Progenitor cell of endocrine pancreas (in vitro differentiated cells): ENCODE measurements around the gene CIAO3. TPM values are rescaled to one million over a fixed set of nuclear protein-coding genes. Genes with fewer than 3 reads are reported as not detected.
A peak's percentile ranks its signal among the peaks of the same experiment; 100 is the strongest.

Experiments
- DNase-seq: peaks from one replicate; pipeline ENCODE4 v3.0.0; 2021; ENCODE audit warnings: low spot score; ENCODE audit not compliant: unreplicated experiment
- H3K27ac Mint-ChIP-seq: 2 replicates; pipeline ENCODE4 v1.8.0; 2021; ENCODE audit warnings: mild to moderate bottlenecking, moderate library complexity, mixed read lengths
- H3K27me3 Mint-ChIP-seq: 2 replicates; pipeline ENCODE4 v1.8.0; 2021; ENCODE audit warnings: mixed read lengths
- H3K36me3 Mint-ChIP-seq: 2 replicates; pipeline ENCODE4 v1.8.0; 2022; ENCODE audit warnings: mixed read lengths; ENCODE audit not compliant: insufficient read depth
- H3K4me1 Mint-ChIP-seq: 2 replicates; pipeline ENCODE4 v1.8.0; 2021; ENCODE audit warnings: low read depth, mixed read lengths
- H3K4me3 Mint-ChIP-seq: 2 replicates; pipeline ENCODE4 v1.8.0; 2021; ENCODE audit warnings: low read depth, mild to moderate bottlenecking, moderate library complexity, mixed read lengths
- H3K9me3 Mint-ChIP-seq: 2 replicates; pipeline ENCODE4 v1.8.0; 2021; ENCODE audit warnings: low read depth, mixed read lengths
- CTCF ChIP-seq: fragments of 200-600 bp; sonication (generic); IDR thresholded peaks from one replicate; pipeline ENCODE4 v1.5.0; 2021; ENCODE audit warnings: antibody characterized with exemption, mild to moderate bottlenecking; ENCODE audit not compliant: unreplicated experiment
- total RNA-seq: library from RNA; stranded (reverse); gene quantifications from 2 replicates; pipeline ENCODE4 v1.2.1, GENCODE V29; 2021

Gene CIAO3
- total RNA-seq, 1 donor from 2014 or later = 44.0 TPM

- H3K27ac Mint-ChIP-seq = no peak within 1 kb of the TSS
- H3K27me3 Mint-ChIP-seq = peaks cover 15% of the 10 kb centered on the region
- H3K4me3 Mint-ChIP-seq = peak within 1 kb of the TSS; percentile 60
- no peak for TF ChIP-seq CTCF
- no peaks in the 10 kb centered on the region for H3K36me3 Mint-ChIP-seq
- H3K9me3 Mint-ChIP-seq = no peaks in the 10 kb centered on the region
- no peaks in the 10 kb centered on the region for H3K4me1 Mint-ChIP-seq
- no peak for DNase-seq
These were observed 14.1 kb downstream of the CIAO3 start, which contains the start of the genes CCDC78 and HAGHL for GRCh38 chr16:726438-727290. Gene CCDC78 (minus strand): TSS chr16:726443. CDS start chr16:726367, 76 bp downstream. Gene HAGHL (plus strand): TSS chr16:727106. CDS start chr16:727510, 404 bp downstream.

GRCh38 chr16:726188-726437, 14.7 kb downstream of the CIAO3 start:
- TF ChIP-seq CTCF = no peak
- peaks cover 15% of the 10 kb centered on the region for H3K27me3 Mint-ChIP-seq
- H3K9me3 Mint-ChIP-seq = no peaks in the 10 kb centered on the region
- H3K4me3 Mint-ChIP-seq = no peak overlapping the region
- DNase-seq = no peak
- H3K27ac Mint-ChIP-seq = no peak overlapping the region
- H3K36me3 Mint-ChIP-seq = no peaks in the 10 kb centered on the region
- H3K4me1 Mint-ChIP-seq = no peaks in the 10 kb centered on the region

GRCh38 chr16:725463-726187, 15.2 kb downstream of the CIAO3 start:
- H3K27ac Mint-ChIP-seq = no peak overlapping the region
- no peak for DNase-seq
- H3K9me3 Mint-ChIP-seq = no peaks in the 10 kb centered on the region
- no peaks in the 10 kb centered on the region for H3K4me1 Mint-ChIP-seq
- H3K27me3 Mint-ChIP-seq = peaks cover 15% of the 10 kb centered on the region
- H3K36me3 Mint-ChIP-seq = no peaks in the 10 kb centered on the region
- no peak for TF ChIP-seq CTCF
- H3K4me3 Mint-ChIP-seq = no peak overlapping the region

GRCh38 chr16:725041-725376, 15.8 kb downstream of the CIAO3 start:
- Mint-ChIP-seq H3K4me3 (no peak overlapping the region), H3K27ac (no peak overlapping the region), H3K9me3 (no peaks in the 10 kb centered on the region), H3K36me3 (no peaks in the 10 kb centered on the region), H3K27me3 (peaks cover 15% of the 10 kb centered on the region), H3K4me1 (peaks cover 4% of the 10 kb centered on the region)
- DNase-seq = no peak
- no peak for TF ChIP-seq CTCF

- Mint-ChIP-seq H3K4me3 (no peak overlapping the region), H3K4me1 (peaks cover 4% of the 10 kb centered on the region), H3K27me3 (peaks cover 15% of the 10 kb centered on the region), H3K9me3 (no peaks in the 10 kb centered on the region), H3K27ac (no peak overlapping the region), H3K36me3 (no peaks in the 10 kb centered on the region)
- TF ChIP-seq CTCF = no peak
- DNase-seq = no peak
These were observed 16.4 kb downstream of the CIAO3 start for GRCh38 chr16:724188-725040.
